ENCODE results near the gene PLA2G2F. TPM values are rescaled to one million over a fixed set of nuclear protein-coding genes. Genes with fewer than 3 reads are reported as not detected.

PLA2G2F gene
- total RNA-seq, 5 donors from 2014 or later (not counting 1 experiment from before 2014, with no cell fraction given) = not detected

- no peaks in the 10 kb centered on the region for H3K36me3 Mint-ChIP-seq
- H3K27ac Mint-ChIP-seq = no peak overlapping the region
- Histone ChIP-seq H3K36me3 (ENCODE audit: control insufficient read depth in 2 of 2, extremely low read depth in 1 of 2, insufficient read depth in 1 of 2, low read length in 1 of 2) (no peaks in the 10 kb centered on the region), H3K4me3 (ENCODE audit: control insufficient read depth in 1 of 2, extremely low read depth in 1 of 2, low read length in 1 of 2) (no peak overlapping the region), H3K27ac (ENCODE audit: low read length) (no peak overlapping the region), H3K27me3 (replicated peaks in 1 of 2; ENCODE audit: control insufficient read depth in 2 of 2, extremely low read depth in 1 of 2, insufficient read depth in 2 of 2, low read length in 1 of 2) (peaks cover 7 to 11% of the 10 kb centered on the region in 2 experiments), H3K4me1 (ENCODE audit: control insufficient read depth in 1 of 2, extremely low read depth in 1 of 2, insufficient read depth in 2 of 2, low read length in 2 of 2) (peaks cover 22 to 33% of the 10 kb centered on the region in 2 experiments), H3K9me3 (no peaks in the 10 kb centered on the region)
- H3K27me3 Mint-ChIP-seq = peaks cover 3% of the 10 kb centered on the region in 2 donors
- no peaks in the 10 kb centered on the region for H3K9me3 Mint-ChIP-seq
- peaks cover 26 to 36% (median 30%) of the 10 kb centered on the region in 3 donors for H3K4me1 Mint-ChIP-seq
- ATAC-seq (replicated peaks in 1 of 4) (no peak), DNase-seq (no peak)
- 92% methylated on average over 17 of the region's 19 CpGs for WGBS (ENCODE audit: insufficient coverage)
- ChIA-PET POLR2A (no interaction called here), CTCF (interaction anchor here in 1 of 2 donors (0.7 kb wide), 1 partner anchor 181 kb away, joined by 3 read pairs; no protein-coding TSS in a partner anchor)
- no peak overlapping the region for H3K4me3 Mint-ChIP-seq
Measured at GRCh38 chr1:20190256-20191160, 51.4 kb downstream of the PLA2G2F start.

- Mint-ChIP-seq H3K27me3 (peaks cover 3% of the 10 kb centered on the region in 2 donors), H3K4me1 (peaks cover 23 to 33% (median 27%) of the 10 kb centered on the region in 3 donors), H3K36me3 (no peaks in the 10 kb centered on the region), H3K4me3 (no peak overlapping the region), H3K27ac (no peak overlapping the region), H3K9me3 (no peaks in the 10 kb centered on the region)
- Histone ChIP-seq H3K4me3 (ENCODE audit: control insufficient read depth in 1 of 2, extremely low read depth in 1 of 2, low read length in 1 of 2) (no peak overlapping the region), H3K36me3 (ENCODE audit: control insufficient read depth in 2 of 2, extremely low read depth in 1 of 2, insufficient read depth in 1 of 2, low read length in 1 of 2) (no peaks in the 10 kb centered on the region), H3K27me3 (replicated peaks in 1 of 2; ENCODE audit: control insufficient read depth in 2 of 2, extremely low read depth in 1 of 2, insufficient read depth in 2 of 2, low read length in 1 of 2) (peaks cover 11% of the 10 kb centered on the region in 2 experiments), H3K4me1 (ENCODE audit: control insufficient read depth in 1 of 2, extremely low read depth in 1 of 2, insufficient read depth in 2 of 2, low read length in 2 of 2) (peaks cover 19 to 25% of the 10 kb centered on the region in 2 experiments), H3K27ac (ENCODE audit: low read length) (no peak overlapping the region), H3K9me3 (no peaks in the 10 kb centered on the region)
- WGBS (ENCODE audit: insufficient coverage) = 89% methylated on average over 6 of the region's 12 CpGs
- DNase-seq = no peak
- CTCF ChIA-PET = no interaction called here
- POLR2A ChIA-PET = no interaction called here
- no peak for ATAC-seq (replicated peaks in 1 of 4)
Measured at GRCh38 chr1:20191266-20191825, 52.2 kb downstream of the PLA2G2F start.

GRCh38 chr1:20192364-20192763 lies 53.2 kb downstream of the PLA2G2F start:
- H3K4me3 ChIP-seq (ENCODE audit: control insufficient read depth in 1 of 2, extremely low read depth in 1 of 2, low read length in 1 of 2) = no peak overlapping the region
- Mint-ChIP-seq H3K9me3 (no peaks in the 10 kb centered on the region), H3K36me3 (no peaks in the 10 kb centered on the region), H3K4me1 (peaks cover 13 to 23% (median 17%) of the 10 kb centered on the region in 3 donors), H3K27ac (no peak overlapping the region), H3K27me3 (peaks cover 3 to 7% of the 10 kb centered on the region in 2 donors), H3K4me3 (no peak overlapping the region)
- H3K27ac ChIP-seq (ENCODE audit: low read length) = no peak overlapping the region
- H3K4me1 ChIP-seq (ENCODE audit: control insufficient read depth in 1 of 2, extremely low read depth in 1 of 2, insufficient read depth in 2 of 2, low read length in 2 of 2) = peaks cover 8 to 15% of the 10 kb centered on the region in 2 experiments
- ATAC-seq (replicated peaks in 1 of 4) = no peak
- POLR2A ChIA-PET = no interaction called here
- H3K9me3 ChIP-seq = no peaks in the 10 kb centered on the region
- H3K36me3 ChIP-seq (ENCODE audit: control insufficient read depth in 2 of 2, extremely low read depth in 1 of 2, insufficient read depth in 1 of 2, low read length in 1 of 2) = no peaks in the 10 kb centered on the region
- no peak for DNase-seq
- CTCF ChIA-PET = no interaction called here
- WGBS (ENCODE audit: insufficient coverage) = 86% methylated on average over 5 of the region's 5 CpGs
- H3K27me3 ChIP-seq (replicated peaks in 1 of 2; ENCODE audit: control insufficient read depth in 2 of 2, extremely low read depth in 1 of 2, insufficient read depth in 2 of 2, low read length in 1 of 2) = peaks cover 7 to 15% of the 10 kb centered on the region in 2 experiments

- Mint-ChIP-seq H3K4me1 (peaks cover 7 to 17% (median 11%) of the 10 kb centered on the region in 3 donors), H3K36me3 (no peaks in the 10 kb centered on the region), H3K4me3 (no peak overlapping the region), H3K27ac (no peak overlapping the region), H3K9me3 (no peaks in the 10 kb centered on the region), H3K27me3 (peaks cover 3 to 7% of the 10 kb centered on the region in 2 donors)
- H3K9me3 ChIP-seq = no peaks in the 10 kb centered on the region
- peaks cover 7 to 17% of the 10 kb centered on the region in 2 experiments for H3K27me3 ChIP-seq (replicated peaks in 1 of 2; ENCODE audit: control insufficient read depth in 2 of 2, extremely low read depth in 1 of 2, insufficient read depth in 2 of 2, low read length in 1 of 2)
- no peak overlapping the region for H3K27ac ChIP-seq (ENCODE audit: low read length)
- WGBS (ENCODE audit: insufficient coverage) = no CpG with 5 or more reads among the region's 1 CpG
- ATAC-seq (replicated peaks in 1 of 4) (no peak), DNase-seq (no peak)
- POLR2A ChIA-PET = interaction anchor here in 1 of 2 donors (0.5 to 0.7 kb wide), 2 partner anchors 171 to 184 kb away, joined by 4 read pairs; no protein-coding TSS in a partner anchor
- CTCF ChIA-PET = interaction anchor here (0.7 to 1.6 kb wide), 7 partner anchors 13 to 294 kb away, joined by 3 to 6 read pairs (median 3); no protein-coding TSS in a partner anchor
- no peak overlapping the region for H3K4me3 ChIP-seq (ENCODE audit: control insufficient read depth in 1 of 2, extremely low read depth in 1 of 2, low read length in 1 of 2)
- H3K4me1 ChIP-seq (ENCODE audit: control insufficient read depth in 1 of 2, extremely low read depth in 1 of 2, insufficient read depth in 2 of 2, low read length in 2 of 2) = peaks cover 7 to 10% of the 10 kb centered on the region in 2 experiments
- no peaks in the 10 kb centered on the region for H3K36me3 ChIP-seq (ENCODE audit: control insufficient read depth in 2 of 2, extremely low read depth in 1 of 2, insufficient read depth in 1 of 2, low read length in 1 of 2)
Measured at GRCh38 chr1:20192871-20193411, 53.8 kb downstream of the PLA2G2F start.

GRCh38 chr1:20194224-20194623 lies 55.1 kb downstream of the PLA2G2F start:
- ATAC-seq (replicated peaks in 1 of 4) (no peak), DNase-seq (no peak)
- Mint-ChIP-seq H3K36me3 (no peaks in the 10 kb centered on the region), H3K27ac (no peak overlapping the region), H3K4me3 (no peak overlapping the region), H3K9me3 (no peaks in the 10 kb centered on the region), H3K27me3 (peaks cover 8 to 12% of the 10 kb centered on the region in 2 donors), H3K4me1 (peaks cover 0 to 4% (median 0%) of the 10 kb centered on the region in 3 donors)
- H3K36me3 ChIP-seq (ENCODE audit: control insufficient read depth in 2 of 2, extremely low read depth in 1 of 2, insufficient read depth in 1 of 2, low read length in 1 of 2) = no peaks in the 10 kb centered on the region
- POLR2A ChIA-PET = no interaction called here
- no peaks in the 10 kb centered on the region for H3K9me3 ChIP-seq
- no peak overlapping the region for H3K27ac ChIP-seq (ENCODE audit: low read length)
- H3K4me1 ChIP-seq (ENCODE audit: control insufficient read depth in 1 of 2, extremely low read depth in 1 of 2, insufficient read depth in 2 of 2, low read length in 2 of 2) = peaks cover 0 to 3% of the 10 kb centered on the region in 2 experiments
- CTCF ChIA-PET = interaction anchor here (0.5 to 1.6 kb wide), 6 partner anchors 14 to 1054 kb away, joined by 3 to 6 read pairs (median 4); no protein-coding TSS in a partner anchor
- H3K4me3 ChIP-seq (ENCODE audit: control insufficient read depth in 1 of 2, extremely low read depth in 1 of 2, low read length in 1 of 2) = no peak overlapping the region
- H3K27me3 ChIP-seq (replicated peaks in 1 of 2; ENCODE audit: control insufficient read depth in 2 of 2, extremely low read depth in 1 of 2, insufficient read depth in 2 of 2, low read length in 1 of 2) = peaks cover 0 to 17% of the 10 kb centered on the region in 2 experiments
- 86% methylated on average over 1 of the region's 2 CpGs for WGBS (ENCODE audit: insufficient coverage)

Data from T-cell (primary cell).